Putamen (tissue), 1 donor: ENCODE data around the gene WWC2.

Source experiments
- DNase-seq: peaks from one replicate; pipeline ENCODE4 v3.0.0-alpha.2; 2016; ENCODE audit warnings: low spot score

Gene WWC2

DNA sequence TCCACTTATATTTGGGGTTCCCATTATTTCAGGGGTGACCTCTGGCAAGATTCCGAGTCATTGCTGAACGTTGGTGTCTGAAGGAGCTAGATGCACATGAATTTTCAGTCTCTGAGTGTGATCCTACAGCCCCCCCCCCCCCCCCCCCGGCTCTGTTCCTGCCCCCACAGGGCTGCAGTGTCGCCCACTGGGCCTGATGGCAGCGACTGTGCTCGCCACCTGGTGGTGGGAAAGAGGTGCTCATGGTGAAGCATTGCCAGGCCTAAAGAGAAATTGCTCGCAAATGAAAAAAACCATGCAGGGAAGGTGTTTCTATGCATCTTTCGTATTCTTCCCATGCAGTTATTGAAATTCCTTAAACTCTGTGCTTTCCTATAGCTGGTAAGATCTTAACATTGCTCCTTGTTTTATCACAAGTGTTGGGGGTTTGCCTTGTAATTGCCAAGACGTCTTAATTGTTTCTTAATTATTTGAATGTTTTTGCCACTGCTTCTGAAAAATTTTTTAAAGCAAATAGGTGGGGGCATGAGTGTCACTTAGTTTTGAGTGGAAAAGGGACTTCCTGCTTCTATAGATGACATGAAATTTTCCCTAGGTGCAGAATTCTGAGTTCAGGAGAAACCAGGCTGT, 157.8 kb downstream of the WWC2 start:
- peak; percentile 63 for DNase-seq

DNA sequence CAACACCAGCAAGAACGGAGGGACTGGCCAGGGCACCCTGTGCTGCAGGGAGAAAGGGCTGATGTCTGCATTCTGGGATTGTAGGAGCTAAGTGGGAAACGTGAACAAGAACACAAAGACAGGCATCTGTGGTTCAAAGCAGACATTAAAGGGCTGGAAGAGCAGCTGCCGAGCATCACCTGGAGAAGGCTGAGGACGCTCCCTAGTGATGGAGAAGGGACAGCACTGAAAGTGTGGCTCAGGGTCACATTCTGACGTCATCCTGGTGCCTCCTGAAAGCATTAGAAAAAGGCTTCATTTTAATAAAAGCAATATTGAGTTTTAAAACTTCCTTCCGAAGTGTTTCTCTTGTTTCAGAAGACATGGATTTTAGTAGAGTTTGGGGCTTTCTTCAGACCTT, 158.8 kb downstream of the WWC2 start:
- DNase-seq = no peak

DNA sequence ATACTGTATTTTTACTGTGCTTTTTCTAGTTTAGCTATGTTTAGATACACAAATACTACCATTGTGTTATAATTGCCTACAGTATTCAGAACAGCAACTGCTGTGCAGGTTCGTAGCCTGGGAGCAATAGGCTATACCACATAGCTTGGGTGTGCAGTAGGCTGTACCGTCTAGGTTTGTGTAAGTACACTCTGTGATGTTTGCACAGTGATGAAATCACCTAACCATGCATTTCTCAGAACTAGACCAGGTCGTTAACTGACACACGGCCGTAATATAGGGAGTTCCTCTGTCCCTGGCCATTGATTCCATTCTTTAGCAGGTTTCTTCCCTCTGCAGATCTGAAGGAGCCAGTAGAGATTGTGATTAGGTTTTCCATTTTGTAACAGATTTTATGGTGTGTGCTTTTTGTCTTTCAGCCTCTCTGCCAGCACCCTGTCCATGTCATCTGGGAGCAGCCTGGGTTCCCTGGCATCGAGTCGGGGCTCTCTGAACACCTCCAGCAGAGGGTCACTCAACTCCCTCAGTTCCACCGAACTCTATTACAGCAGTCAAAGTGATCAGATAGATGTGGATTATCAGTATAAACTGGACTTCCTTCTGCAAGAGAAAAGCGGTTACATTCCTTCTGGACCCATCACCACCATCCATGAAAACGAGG, 161.6 kb downstream of the WWC2 start:
- DNase-seq = no peak

GRCh38 chr4:183261953-183262775, 163.1 kb downstream of the WWC2 start:
- peak; percentile 74 for DNase-seq

GRCh38 chr4:183262776-183263100, 163.7 kb downstream of the WWC2 start:
- DNase-seq = no peak

DNA sequence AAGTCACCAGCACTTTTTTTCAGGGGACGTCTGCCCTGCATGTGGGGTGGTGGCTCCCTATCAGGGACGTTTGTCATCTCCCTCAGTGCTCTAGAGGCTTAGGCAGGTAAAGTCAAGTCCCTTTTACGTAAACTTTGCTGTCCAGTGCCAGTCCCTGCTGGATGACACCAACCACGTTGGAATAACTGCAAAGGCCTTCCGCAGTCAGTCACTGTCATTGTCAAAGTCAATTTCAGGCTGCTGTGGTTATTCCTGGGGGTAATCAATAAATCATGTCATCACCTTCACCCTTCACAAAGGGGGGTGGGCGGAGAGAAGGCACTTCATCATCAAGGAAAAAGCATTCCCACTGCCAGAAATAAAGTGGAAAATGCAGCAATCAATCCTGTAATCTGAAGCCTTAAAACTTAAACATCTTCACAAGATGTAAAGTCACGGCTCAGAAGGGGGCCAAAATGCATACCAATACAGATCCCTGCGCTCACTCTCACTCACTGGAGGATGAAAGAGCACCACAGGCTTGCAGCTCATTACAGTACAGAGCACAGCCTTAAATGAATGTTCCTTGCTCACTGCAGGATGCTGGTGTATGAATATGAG, 164.8 kb downstream of the WWC2 start:
- no peak for DNase-seq

DNA sequence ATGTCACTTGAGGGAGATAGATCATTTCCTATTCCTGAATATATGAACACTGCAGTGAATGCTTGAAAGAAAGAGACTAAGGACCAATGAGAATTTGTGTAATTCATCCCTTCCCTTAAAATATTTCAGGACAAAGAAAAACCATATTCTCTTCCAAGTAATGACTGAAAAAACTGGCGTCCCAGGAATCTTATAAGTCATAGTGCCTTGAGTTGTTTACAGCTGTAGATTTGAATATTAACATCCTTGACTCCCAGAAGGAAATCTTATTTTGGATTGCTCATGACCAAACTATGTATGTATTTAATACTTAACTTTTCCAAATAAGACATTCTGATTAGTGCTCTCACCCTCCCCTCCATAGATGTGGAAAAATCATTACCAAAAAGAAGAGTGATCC, 165.6 kb downstream of the WWC2 start:
- DNase-seq = no peak

GRCh38 chr4:183266371-183266770, 167.3 kb downstream of the WWC2 start:
- DNase-seq = no peak

GRCh38 chr4:183268556-183268955, 169.5 kb downstream of the WWC2 start:
- DNase-seq = peak; percentile 64

GRCh38 chr4:183272384-183272783, 173.3 kb downstream of the WWC2 start:
- DNase-seq = no peak

GRCh38 chr4:183276106-183276505, 177.0 kb downstream of the WWC2 start:
- no peak for DNase-seq

DNA sequence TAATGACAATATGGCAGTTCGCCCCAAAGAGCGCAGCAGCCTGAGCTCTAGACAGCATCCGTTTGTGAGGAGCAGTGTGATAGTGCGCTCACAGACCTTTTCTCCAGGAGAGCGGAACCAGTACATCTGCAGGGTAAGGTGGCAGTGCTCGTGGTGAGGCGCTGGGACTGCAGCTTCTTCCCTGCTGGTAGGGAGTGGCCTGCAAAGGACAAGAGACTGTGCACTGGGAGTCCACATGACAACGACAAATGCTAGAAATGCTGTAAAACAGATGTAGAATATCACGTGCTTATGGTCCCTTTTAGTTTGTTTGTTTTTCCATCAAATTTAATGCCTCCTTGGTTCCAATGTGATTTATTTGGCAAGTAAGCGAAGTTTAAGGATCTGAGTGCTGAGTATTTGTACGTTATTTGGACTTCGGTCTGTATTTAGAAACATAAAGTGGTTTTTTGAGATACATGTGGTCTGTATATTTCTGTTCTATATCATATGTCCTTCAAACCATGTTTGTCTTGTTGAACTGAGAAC, 185.3 kb downstream of the WWC2 start:
- no peak for DNase-seq

DNA sequence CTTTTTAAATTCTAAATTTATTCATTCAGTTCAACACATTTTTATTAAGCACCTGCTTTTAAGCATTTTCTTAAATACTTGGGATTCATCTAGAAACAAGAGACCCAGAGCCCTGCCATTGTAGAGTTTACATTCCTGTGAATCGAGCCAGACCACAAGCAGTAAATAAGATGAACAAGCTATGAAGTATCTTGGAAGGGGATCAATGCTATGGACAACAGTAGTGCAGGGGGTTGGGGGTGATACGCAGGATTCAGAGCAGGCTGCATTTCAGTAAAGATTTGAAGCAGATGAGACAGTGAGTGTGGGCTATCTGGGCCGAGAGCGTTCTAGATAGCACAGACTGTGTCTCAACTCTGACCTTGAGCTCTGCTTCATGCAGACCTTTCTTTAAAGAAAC, 185.9 kb downstream of the WWC2 start:
- DNase-seq = no peak

DNA sequence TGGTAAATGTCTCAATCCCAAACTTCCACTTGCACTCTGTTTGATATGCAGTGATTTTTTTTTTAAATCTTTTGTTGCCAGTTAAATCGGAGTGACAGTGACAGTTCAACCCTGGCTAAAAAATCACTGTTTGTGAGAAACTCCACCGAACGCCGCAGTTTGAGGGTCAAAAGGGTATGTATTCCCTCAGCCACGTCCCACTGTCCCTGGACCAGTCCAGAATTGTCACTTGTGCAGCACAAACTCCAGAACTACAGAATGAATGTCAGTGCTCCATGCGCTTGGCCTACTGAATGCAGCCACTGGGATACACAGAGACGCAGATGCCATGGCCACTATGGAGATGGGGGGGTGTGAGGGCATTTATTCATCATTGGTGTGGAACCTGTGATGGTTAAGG, 186.8 kb downstream of the WWC2 start:
- DNase-seq = no peak

- no peak for DNase-seq
These were observed 187.7 kb downstream of the WWC2 start for GRCh38 chr4:183286590-183287308.

DNA sequence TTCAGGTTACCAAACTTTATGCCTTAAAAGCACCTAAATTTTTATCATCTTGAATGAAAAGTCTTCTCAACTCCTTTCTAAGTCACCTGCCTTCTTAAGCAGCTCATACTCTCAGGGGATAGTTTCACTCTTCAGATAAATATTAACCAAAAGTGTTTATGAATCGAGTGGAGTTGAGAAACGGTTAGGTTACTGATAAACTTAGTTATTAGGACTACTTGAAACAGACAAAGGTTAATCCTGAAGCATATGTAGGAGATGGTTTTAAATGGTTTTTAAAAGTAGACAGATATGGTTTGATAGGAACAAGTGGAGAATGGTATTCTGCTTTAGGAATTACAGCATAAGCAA, 188.2 kb downstream of the WWC2 start:
- DNase-seq = no peak

DNA sequence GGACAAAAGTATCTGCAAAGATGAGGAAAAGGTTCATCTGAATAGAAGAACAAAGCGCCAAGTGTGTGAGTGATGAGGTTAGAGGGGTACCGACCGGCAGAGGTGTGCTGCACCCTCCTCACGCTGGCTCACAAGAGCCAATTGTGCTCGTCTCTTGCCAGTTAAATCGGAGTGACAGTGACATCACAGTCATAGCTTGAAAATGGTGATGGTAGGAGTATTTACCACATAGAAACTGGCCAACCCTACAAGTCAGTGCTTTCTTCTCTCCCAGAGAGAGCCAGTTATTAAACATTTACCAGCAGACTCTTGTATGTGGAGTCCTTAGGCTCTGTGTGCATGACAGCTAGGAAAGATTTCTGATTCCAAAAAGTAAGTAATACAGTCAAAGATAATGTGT, 188.6 kb downstream of the WWC2 start:
- DNase-seq = no peak

DNA sequence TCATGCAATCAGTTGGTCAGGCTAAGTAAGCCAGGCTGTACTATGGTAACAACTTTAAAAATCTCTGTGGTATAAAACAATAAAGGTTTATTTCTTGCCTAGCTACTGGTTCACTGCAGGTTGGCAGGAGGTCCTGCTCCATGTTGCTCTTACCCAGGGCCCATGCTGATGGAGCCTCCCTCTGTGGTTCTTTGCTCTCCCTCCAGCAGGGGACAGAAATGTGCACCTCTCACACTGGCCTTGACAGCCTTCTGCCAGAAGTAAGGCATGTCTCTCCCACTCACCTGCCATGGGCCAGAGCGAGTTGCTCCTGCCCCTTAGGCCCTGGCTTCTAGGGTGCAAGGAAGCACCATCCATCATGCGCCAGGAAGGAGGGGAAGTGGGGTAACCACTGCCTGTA, 189.9 kb downstream of the WWC2 start:
- no peak for DNase-seq

DNA sequence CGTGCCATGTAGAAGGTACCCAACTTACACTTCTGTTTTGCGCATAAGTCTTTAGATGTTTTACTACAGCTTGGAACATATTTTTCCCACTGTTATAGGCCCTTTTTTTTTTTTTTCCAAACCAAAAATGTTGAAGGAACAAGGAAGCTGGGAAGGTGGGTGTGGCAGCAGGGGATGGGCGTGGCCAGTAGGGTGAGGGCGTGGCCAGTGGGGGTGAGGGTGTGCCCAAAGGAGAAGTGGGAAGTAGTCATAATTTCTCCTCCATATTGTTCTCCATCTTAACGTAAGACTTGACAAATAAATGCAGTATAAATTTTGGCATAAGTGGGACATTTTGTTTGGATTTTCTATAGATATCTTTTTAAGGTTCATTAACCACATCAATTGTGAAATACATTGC, 190.6 kb downstream of the WWC2 start:
- DNase-seq = no peak

- DNase-seq = no peak
These were observed 192.0 kb downstream of the WWC2 start for GRCh38 chr4:183291070-183291469.

GRCh38 chr4:183295711-183296110, 196.7 kb downstream of the WWC2 start:
- DNase-seq = no peak

DNA sequence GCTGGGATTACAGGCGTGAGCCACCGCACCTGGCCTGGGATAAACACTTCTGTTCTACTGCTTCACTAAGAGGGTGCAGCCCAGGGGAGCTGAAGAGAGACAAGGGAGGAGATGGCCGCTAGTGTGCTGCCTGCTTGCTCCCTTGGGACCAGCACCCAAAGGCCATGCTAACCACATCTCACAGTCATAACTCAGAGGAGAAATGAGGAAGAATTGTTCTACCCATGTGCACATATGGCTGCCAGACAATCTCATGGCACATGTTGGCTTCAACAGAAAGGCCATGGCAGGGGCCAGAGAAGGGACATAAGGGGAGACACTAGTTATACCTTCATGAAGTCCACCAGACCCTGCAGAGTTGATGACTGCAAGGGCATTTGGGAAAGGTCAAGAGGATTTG, 198.6 kb downstream of the WWC2 start:
- no peak for DNase-seq
